HFFc6 (cell line): ENCODE measurements around the gene MPO. TPM values are rescaled to one million over a fixed set of nuclear protein-coding genes. Genes with fewer than 3 reads are reported as not detected.

Experiments used
- DNase-seq: peaks from one replicate; pipeline ENCODE4 v3.0.0-alpha.2; 2018
- H3K27ac Mint-ChIP-seq: 2 replicates; pipeline ENCODE4 v1.8.0; 2020; ENCODE audit warnings: mild to moderate bottlenecking, mixed read lengths
- H3K27me3 Mint-ChIP-seq: 2 replicates; pipeline ENCODE4 v1.8.0; 2021; ENCODE audit warnings: mild to moderate bottlenecking, moderate library complexity, mixed read lengths; ENCODE audit not compliant: insufficient read depth
- H3K36me3 Mint-ChIP-seq: 2 replicates; pipeline ENCODE4 v1.8.0; 2021; ENCODE audit warnings: low read depth, mixed read lengths
- H3K4me1 Mint-ChIP-seq: 2 replicates; pipeline ENCODE4 v1.8.0; 2020; ENCODE audit warnings: low read depth, mixed read lengths
- H3K4me3 Mint-ChIP-seq: 2 replicates; pipeline ENCODE4 v1.8.0; 2020; ENCODE audit warnings: mild to moderate bottlenecking, moderate library complexity, mixed read lengths
- H3K9me3 Mint-ChIP-seq: 2 replicates; pipeline ENCODE4 v1.8.0; 2020; ENCODE audit warnings: mild to moderate bottlenecking, mixed read lengths
- CTCF ChIP-seq: fragments of 200-600 bp; sonication (generic); IDR thresholded peaks from 2 replicates; pipeline ENCODE4 v1.5.0; 2021; ENCODE audit warnings: antibody characterized with exemption, mild to moderate bottlenecking
- total RNA-seq, 6 experiments: library from RNA; stranded (reverse); fragmentation: NEBNext Ultra II Directional; extraction: Animal tissue kit (Norgen Biotek cat#: 25700); gene quantifications; 2 replicates in 1 of 6; 3 replicates in 5 of 6; pipeline ENCODE4 v1.2.3, GENCODE V29; 2021

MPO gene
- total RNA-seq, 6 experiments from 2014 or later = not detected

DNA sequence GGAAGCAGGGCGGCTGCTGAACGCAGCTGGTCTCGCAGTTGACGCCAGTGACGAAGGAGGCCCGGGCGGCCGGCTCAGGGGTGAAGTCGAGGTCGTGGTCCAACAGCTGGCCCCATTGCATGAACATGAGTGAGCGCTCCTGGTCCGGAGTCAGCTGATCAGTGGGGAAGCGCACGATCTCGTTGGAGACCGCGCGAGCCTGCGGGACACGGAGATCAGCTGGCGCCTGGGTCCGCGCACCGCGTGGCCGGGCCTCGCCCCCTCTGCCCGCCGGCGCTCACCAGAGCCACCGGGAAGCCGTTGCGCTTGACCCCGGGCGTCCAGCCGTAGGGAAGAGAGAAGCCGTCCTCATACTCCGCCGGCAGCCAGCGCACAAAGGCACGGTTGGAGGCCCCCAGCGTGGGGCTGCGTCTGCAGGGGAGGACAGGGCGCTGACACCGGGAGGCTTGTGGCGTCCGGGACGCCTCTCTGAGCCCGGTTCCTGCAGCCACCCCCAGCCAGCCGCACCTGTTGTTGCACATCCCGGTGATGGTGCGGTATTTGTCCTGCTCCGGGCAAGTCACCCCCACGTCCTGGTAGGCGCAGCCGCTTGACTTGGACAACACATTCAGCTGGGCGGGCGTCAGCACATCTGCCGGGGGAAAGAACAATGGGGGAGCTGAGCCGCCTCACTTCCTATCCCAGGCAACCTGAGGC lies 1.6 kb downstream of the MPO start:
- TF ChIP-seq CTCF = no peak
- no peak overlapping the region for H3K27ac Mint-ChIP-seq
- H3K27me3 Mint-ChIP-seq = peaks cover 46% of the 10 kb centered on the region
- no peaks in the 10 kb centered on the region for H3K36me3 Mint-ChIP-seq
- H3K9me3 Mint-ChIP-seq = no peaks in the 10 kb centered on the region
- no peak for DNase-seq
- no peaks in the 10 kb centered on the region for H3K4me1 Mint-ChIP-seq
- no peak overlapping the region for H3K4me3 Mint-ChIP-seq

DNA sequence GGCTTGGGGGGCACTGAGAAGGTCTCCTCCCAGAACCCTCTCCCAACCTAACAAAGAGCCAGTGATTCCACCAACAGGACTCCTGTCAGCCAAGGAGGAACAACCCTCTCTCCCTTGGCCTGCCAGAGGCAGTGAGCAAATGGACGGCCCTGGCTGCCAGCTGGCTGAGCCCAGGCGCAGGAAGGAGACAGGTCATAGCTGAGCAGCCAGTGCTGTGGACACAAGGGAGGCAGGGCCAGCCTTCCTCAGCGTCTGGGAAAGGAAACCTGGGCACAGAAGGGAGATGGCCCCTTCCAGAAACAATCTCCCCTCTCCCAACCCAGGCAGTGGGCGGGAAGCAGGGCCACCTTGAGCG lies 2.1 kb downstream of the MPO start:
- H3K4me3 Mint-ChIP-seq = no peak overlapping the region
- H3K27me3 Mint-ChIP-seq = peaks cover 48% of the 10 kb centered on the region
- H3K36me3 Mint-ChIP-seq = no peaks in the 10 kb centered on the region
- no peak overlapping the region for H3K27ac Mint-ChIP-seq
- H3K9me3 Mint-ChIP-seq = no peaks in the 10 kb centered on the region
- no peak for TF ChIP-seq CTCF
- no peak for DNase-seq
- no peaks in the 10 kb centered on the region for H3K4me1 Mint-ChIP-seq

GRCh38 chr17:58277802-58278595 lies 2.7 kb downstream of the MPO start:
- Mint-ChIP-seq H3K36me3 (no peaks in the 10 kb centered on the region), H3K9me3 (no peaks in the 10 kb centered on the region), H3K4me1 (no peaks in the 10 kb centered on the region), H3K27me3 (peaks cover 50% of the 10 kb centered on the region), H3K4me3 (no peak overlapping the region), H3K27ac (no peak overlapping the region)
- no peak for TF ChIP-seq CTCF
- no peak for DNase-seq

GRCh38 chr17:58277107-58277801 lies 3.5 kb downstream of the MPO start:
- no peaks in the 10 kb centered on the region for H3K36me3 Mint-ChIP-seq
- H3K27ac Mint-ChIP-seq = no peak overlapping the region
- no peak for DNase-seq
- no peaks in the 10 kb centered on the region for H3K4me1 Mint-ChIP-seq
- TF ChIP-seq CTCF = peak; percentile 68
- H3K27me3 Mint-ChIP-seq = peaks cover 50% of the 10 kb centered on the region
- no peak overlapping the region for H3K4me3 Mint-ChIP-seq
- no peaks in the 10 kb centered on the region for H3K9me3 Mint-ChIP-seq

DNA sequence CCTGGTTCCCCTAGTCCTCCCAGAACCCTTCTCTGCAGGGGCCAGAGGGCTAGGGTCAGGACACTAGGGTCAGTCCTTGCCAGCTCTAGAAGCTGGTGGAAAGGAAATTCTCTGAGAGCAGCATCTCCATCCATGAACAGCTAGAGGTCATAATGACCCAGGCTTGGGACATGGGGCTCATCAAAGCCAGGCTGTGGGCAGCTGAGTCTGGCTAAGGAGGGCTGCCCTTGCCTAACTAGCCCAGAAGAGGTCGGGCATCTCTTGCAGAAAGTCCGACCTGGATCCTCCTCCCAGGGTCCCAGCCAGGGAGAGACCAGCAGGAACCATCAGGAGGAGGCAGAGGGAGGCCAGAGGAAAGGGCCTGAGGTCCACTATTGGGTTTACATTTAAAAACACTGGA lies 4.3 kb downstream of the MPO start:
- Mint-ChIP-seq H3K27ac (no peak overlapping the region), H3K27me3 (peaks cover 50% of the 10 kb centered on the region), H3K36me3 (no peaks in the 10 kb centered on the region), H3K4me1 (no peaks in the 10 kb centered on the region), H3K4me3 (no peak overlapping the region), H3K9me3 (no peaks in the 10 kb centered on the region)
- TF ChIP-seq CTCF = no peak
- DNase-seq = no peak
